Fibroblast of lung (primary cell): ENCODE results near the gene CERCAM.

Experiments
- CTCF ChIP-seq, 2 donors: IDR thresholded peaks in 1 of 2; conservative IDR thresholded peaks in 1 of 2; 1 replicate in 1 of 2; 2 replicates in 1 of 2; pipeline ENCODE4 v1.5.1; 2011 to 2012; ENCODE audit warnings: low read length in 2 of 2, control low read depth in 1 of 2, inconsistent platforms in 1 of 2, low read depth in 1 of 2, mild to moderate bottlenecking in 1 of 2
- EZH2 ChIP-seq: IDR thresholded peaks from 2 replicates; pipeline ENCODE4 v1.5.1; 2012; ENCODE audit warnings: low read length, control low read depth, mild to moderate bottlenecking; ENCODE audit errors: missing control alignments

GRCh38 chr9:128390813-128391711 lies 29.6 kb upstream of the CERCAM start:
- TF ChIP-seq CTCF (conservative IDR thresholded peaks at IDR 0.05 in 1 of 2, IDR thresholded peaks at IDR 0.05 in 1 of 2; ENCODE audit: low read depth in 1 of 2, low read length in 2 of 2) (no peak), EZH2 (no peak)
